Natural killer cell (primary cell): ENCODE measurements around the gene POLR3A. TPM values are rescaled to one million over a fixed set of nuclear protein-coding genes. Genes with fewer than 3 reads are reported as not detected.
A peak's percentile ranks its signal among the peaks of the same experiment; 100 is the strongest.

Experiments used
- ATAC-seq, 3 donors: fragments of 150-1000 bp in 2 of 3; fragments of 200-7000 bp in 1 of 3; cut with Tn5 transposase; 1 replicate in 1 of 3; 2 replicates in 2 of 3; pipeline ENCODE4 v1.10.0; 2021; ENCODE audit warnings: mild to moderate bottlenecking in 2 of 3, moderate library complexity in 2 of 3
- DNase-seq, 2 donors: peaks; one replicate each; pipeline versions ENCODE4 v3.0.0 to v3.0.0-alpha.2; 2013 to 2021; ENCODE audit warnings: mixed read lengths in 1 of 2
- H3K27ac ChIP-seq: one replicate; pipeline ENCODE4 v1.5.1; 2013; ENCODE audit warnings: mild to moderate bottlenecking, low read length
- H3K27me3 ChIP-seq: one replicate; pipeline ENCODE4 v1.6.1; 2013; ENCODE audit warnings: low read length; ENCODE audit not compliant: control insufficient read depth, insufficient read depth
- H3K36me3 ChIP-seq: one replicate; pipeline ENCODE4 v1.6.1; 2013; ENCODE audit warnings: low read length; ENCODE audit not compliant: control insufficient read depth, insufficient read depth
- H3K4me1 ChIP-seq: one replicate; pipeline ENCODE4 v1.6.1; 2013; ENCODE audit warnings: low read length; ENCODE audit not compliant: control insufficient read depth, insufficient read depth
- H3K4me3 ChIP-seq: one replicate; pipeline ENCODE4 v1.5.1; 2013; ENCODE audit warnings: low read length
- H3K9me3 ChIP-seq: one replicate; pipeline ENCODE4 v1.6.1; 2013; ENCODE audit warnings: low read length; ENCODE audit not compliant: control insufficient read depth, insufficient read depth
- H3K27ac Mint-ChIP-seq, 2 donors: one replicate each; pipeline ENCODE4 v1.8.0; 2022; ENCODE audit warnings: mild to moderate bottlenecking in 2 of 2, mixed read lengths in 2 of 2, moderate library complexity in 1 of 2
- H3K27me3 Mint-ChIP-seq, 2 donors: one replicate each; pipeline ENCODE4 v1.8.0; 2022; ENCODE audit warnings: low read depth in 2 of 2, mixed read lengths in 2 of 2
- H3K36me3 Mint-ChIP-seq: one replicate; pipeline ENCODE4 v1.8.0; 2022; ENCODE audit warnings: mixed read lengths
- H3K4me1 Mint-ChIP-seq, 2 donors: one replicate each; pipeline ENCODE4 v1.8.0; 2022; ENCODE audit warnings: mixed read lengths in 2 of 2
- H3K4me3 Mint-ChIP-seq: one replicate; pipeline ENCODE4 v1.8.0; 2022; ENCODE audit warnings: mild to moderate bottlenecking, moderate library complexity, mixed read lengths
- H3K9me3 Mint-ChIP-seq, 2 donors: one replicate each; pipeline ENCODE4 v1.8.0; 2022; ENCODE audit warnings: mixed read lengths in 2 of 2
- WGBS: methylation state at CpG from one replicate; pipeline ENCODE4 v1.1.7; 2013; ENCODE audit warnings: missing lambda C conversion rate; ENCODE audit not compliant: insufficient coverage; 5-methylcytosine and 5-hydroxymethylcytosine counted together
- intact Hi-C: fragments of 100-400 bp; cut with micrococcal nuclease; formaldehyde crosslinking; loops from one replicate; pipeline ENCODE4 v1.14.2; 2022
- total RNA-seq, 4 donors: library from RNA; stranded (reverse); fragments of 120-200 nt in 1 of 4; gene quantifications; one replicate each; pipeline versions ENCODE4 v1.2.3 to v1.2.4, GENCODE V29; 2013 to 2022
- TF ChIP-seq, protein P1 (sequence below): fragments of 200-600 bp; IDR thresholded peaks from one replicate; pipeline ENCODE4 v1.8.0; 2022; ENCODE audit warnings: antibody characterized with exemption

The POLR3A gene
- total RNA-seq, 3 donors from 2014 or later (not counting 1 experiment from before 2014, with no cell fraction given) = 15.6 to 21.0 (median 17.9) TPM

DNA sequence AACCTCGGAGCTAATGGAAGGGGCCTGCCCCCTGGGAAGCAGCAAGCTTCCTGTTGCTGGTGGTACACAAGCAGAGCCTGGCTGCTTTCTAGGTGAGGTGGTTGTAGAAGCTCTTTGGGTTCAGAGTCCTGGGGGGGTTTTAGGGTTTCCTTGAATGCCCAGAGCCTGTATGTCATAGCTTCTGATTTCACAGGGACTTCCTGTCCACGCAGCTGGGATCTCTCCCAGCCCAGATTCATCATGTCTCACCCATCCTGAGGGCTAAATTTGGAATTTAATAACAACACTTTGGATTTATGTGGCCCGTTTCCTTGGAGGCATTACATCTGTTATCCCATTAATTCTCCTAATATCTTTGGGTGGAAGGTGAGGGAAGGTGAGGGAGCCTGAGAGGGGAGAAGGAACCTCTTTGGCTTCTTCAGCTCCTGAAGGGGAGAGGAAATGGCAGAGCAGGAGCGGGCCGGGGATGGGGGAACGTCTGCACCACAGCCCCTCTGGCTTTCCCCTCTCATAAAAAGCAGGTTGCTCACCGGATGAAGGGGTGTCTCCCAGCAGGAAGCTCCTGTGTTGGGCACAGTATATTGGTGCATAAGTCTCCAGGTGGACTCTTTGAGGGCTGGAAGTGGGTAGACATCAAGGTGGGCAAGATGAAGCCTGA lies 24.0 kb upstream of the POLR3A start:
- Mint-ChIP-seq H3K4me1 (peaks cover 0 to 4% of the 10 kb centered on the region in 2 donors), H3K27me3 (no peaks in the 10 kb centered on the region), H3K9me3 (no peaks in the 10 kb centered on the region), H3K4me3 (no peak overlapping the region), H3K27ac (no peak overlapping the region), H3K36me3 (no peaks in the 10 kb centered on the region)
- intact Hi-C loops = no loop called here
- Histone ChIP-seq H3K4me1 (no peaks in the 10 kb centered on the region), H3K4me3 (no peak overlapping the region), H3K36me3 (no peaks in the 10 kb centered on the region), H3K27me3 (no peaks in the 10 kb centered on the region), H3K27ac (no peak overlapping the region), H3K9me3 (no peaks in the 10 kb centered on the region)
- no peak for DNase-seq
- ATAC-seq = no peak
- TF ChIP-seq, protein P1, sequence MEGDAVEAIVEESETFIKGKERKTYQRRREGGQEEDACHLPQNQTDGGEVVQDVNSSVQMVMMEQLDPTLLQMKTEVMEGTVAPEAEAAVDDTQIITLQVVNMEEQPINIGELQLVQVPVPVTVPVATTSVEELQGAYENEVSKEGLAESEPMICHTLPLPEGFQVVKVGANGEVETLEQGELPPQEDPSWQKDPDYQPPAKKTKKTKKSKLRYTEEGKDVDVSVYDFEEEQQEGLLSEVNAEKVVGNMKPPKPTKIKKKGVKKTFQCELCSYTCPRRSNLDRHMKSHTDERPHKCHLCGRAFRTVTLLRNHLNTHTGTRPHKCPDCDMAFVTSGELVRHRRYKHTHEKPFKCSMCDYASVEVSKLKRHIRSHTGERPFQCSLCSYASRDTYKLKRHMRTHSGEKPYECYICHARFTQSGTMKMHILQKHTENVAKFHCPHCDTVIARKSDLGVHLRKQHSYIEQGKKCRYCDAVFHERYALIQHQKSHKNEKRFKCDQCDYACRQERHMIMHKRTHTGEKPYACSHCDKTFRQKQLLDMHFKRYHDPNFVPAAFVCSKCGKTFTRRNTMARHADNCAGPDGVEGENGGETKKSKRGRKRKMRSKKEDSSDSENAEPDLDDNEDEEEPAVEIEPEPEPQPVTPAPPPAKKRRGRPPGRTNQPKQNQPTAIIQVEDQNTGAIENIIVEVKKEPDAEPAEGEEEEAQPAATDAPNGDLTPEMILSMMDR = no peak
- 83% methylated on average over 5 of the region's 7 CpGs for WGBS

DNA sequence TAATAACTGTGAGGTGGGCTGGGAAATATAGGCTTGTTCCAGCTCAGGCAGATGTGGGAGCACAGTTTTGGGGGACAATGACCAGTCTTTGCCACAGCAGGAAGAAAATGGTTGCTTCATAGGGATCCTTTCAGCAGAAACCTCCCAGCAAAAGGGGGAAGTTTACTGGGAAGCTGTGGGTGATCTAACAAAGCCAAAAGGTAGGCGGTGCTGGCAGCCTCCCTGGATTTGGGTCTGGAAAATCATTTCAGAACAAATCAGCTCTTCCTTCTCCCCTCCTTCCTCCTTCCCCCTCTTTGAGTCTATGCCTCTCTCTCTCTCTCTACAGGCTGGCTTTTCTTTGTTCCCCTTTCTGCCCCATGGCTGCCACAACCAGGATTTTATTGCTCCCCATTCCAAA lies 20.5 kb upstream of the POLR3A start:
- H3K27me3 Mint-ChIP-seq = no peaks in the 10 kb centered on the region
- Histone ChIP-seq H3K9me3 (no peaks in the 10 kb centered on the region), H3K4me1 (peaks cover 8% of the 10 kb centered on the region), H3K27ac (no peak overlapping the region), H3K4me3 (no peak overlapping the region), H3K27me3 (no peaks in the 10 kb centered on the region), H3K36me3 (no peaks in the 10 kb centered on the region)
- TF ChIP-seq, protein P1 = no peak
- no peaks in the 10 kb centered on the region for H3K36me3 Mint-ChIP-seq
- no peak overlapping the region for H3K4me3 Mint-ChIP-seq
- 91% methylated on average over 1 of the region's 1 CpG for WGBS
- H3K27ac Mint-ChIP-seq = no peak overlapping the region
- intact Hi-C loops = loop anchor here (5.0 to 10.0 kb wide), 2 partner anchors 107 to 385 kb away; no protein-coding TSS in a partner anchor
- ATAC-seq (no peak), DNase-seq (no peak)
- peaks cover 9 to 11% of the 10 kb centered on the region in 2 donors for H3K4me1 Mint-ChIP-seq
- H3K9me3 Mint-ChIP-seq = no peaks in the 10 kb centered on the region

DNA sequence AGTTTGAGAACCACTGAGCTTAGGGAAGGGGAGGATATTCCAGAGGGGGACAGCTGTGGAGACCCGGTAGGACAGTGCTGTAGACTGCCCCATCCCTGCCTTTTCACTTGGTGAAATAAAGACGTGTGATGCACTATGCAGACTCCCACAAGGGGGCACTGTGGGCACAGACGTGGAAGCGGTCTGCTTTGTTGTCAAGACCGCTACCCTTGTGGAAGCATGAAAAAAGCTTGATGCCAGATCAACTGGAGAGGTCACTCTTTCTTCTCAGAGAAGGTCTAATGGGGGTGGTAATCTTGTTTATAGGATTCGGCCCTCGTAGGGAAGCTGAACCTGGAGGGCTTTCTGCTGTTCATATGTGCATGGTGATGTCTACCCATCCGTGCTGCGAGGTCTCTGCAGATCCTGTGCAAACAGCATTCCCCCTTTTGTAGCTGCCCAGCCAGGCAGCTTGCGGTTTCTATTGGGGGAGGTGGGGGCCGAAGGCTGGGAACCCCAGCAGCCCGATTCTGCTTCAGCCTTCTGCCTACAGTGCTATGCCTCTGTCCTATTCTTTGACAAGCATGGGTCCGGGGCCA lies 18.1 kb upstream of the POLR3A start:
- Histone ChIP-seq H3K9me3 (no peaks in the 10 kb centered on the region), H3K27ac (no peak overlapping the region), H3K4me3 (no peak overlapping the region), H3K36me3 (peaks cover 6% of the 10 kb centered on the region), H3K4me1 (peaks cover 8% of the 10 kb centered on the region), H3K27me3 (no peaks in the 10 kb centered on the region)
- H3K4me1 Mint-ChIP-seq = peaks cover 12 to 19% of the 10 kb centered on the region in 2 donors
- DNase-seq (peak; percentile 79 to 88), ATAC-seq (peak; percentile 87 to 99 (median 96))
- H3K4me3 Mint-ChIP-seq = no peak overlapping the region
- no peaks in the 10 kb centered on the region for H3K27me3 Mint-ChIP-seq
- H3K27ac Mint-ChIP-seq = no peak overlapping the region
- WGBS = 29% methylated on average over 13 of the region's 13 CpGs
- H3K9me3 Mint-ChIP-seq = no peaks in the 10 kb centered on the region
- TF ChIP-seq, protein P1 = peak; percentile 87
- no peaks in the 10 kb centered on the region for H3K36me3 Mint-ChIP-seq
- intact Hi-C loops = loop anchor here (1.0 to 10.0 kb wide), 4 partner anchors 110 to 1148 kb away; no protein-coding TSS in a partner anchor
